ENCODE measurements around the gene PEAR1. TPM values are rescaled to one million over a fixed set of nuclear protein-coding genes. Genes with fewer than 3 reads are reported as not detected.
A peak's percentile ranks its signal among the peaks of the same experiment; 100 is the strongest.

PEAR1 gene
- total RNA-seq, 1 donor from 2014 or later, result 0.55 TPM

GRCh38 chr1:156880473-156880872, 13.0 kb upstream of the PEAR1 start:
- Mint-ChIP-seq H3K4me3 (ENCODE audit: low read depth) (no peak overlapping the region), H3K4me1 (ENCODE audit: low read depth) (no peaks in the 10 kb centered on the region), H3K36me3 (ENCODE audit: low read depth) (peaks cover 64% of the 10 kb centered on the region), H3K27me3 (ENCODE audit: low read depth) (peaks cover 1% of the 10 kb centered on the region), H3K27ac (no peak overlapping the region), H3K9me3 (no peaks in the 10 kb centered on the region)
- intact Hi-C loops (cut with micrococcal nuclease), result no loop called here
- no peak for DNase-seq (ENCODE audit: low spot score)

GRCh38 chr1:156881101-156881500, 12.4 kb upstream of the PEAR1 start:
- H3K27me3 Mint-ChIP-seq (ENCODE audit: low read depth), result peaks cover 1% of the 10 kb centered on the region

GRCh38 chr1:156881663-156882062, 11.9 kb upstream of the PEAR1 start:
- H3K9me3 Mint-ChIP-seq, result no peaks in the 10 kb centered on the region
- no peaks in the 10 kb centered on the region for H3K4me1 Mint-ChIP-seq (ENCODE audit: low read depth)
- no peak for DNase-seq (ENCODE audit: low spot score)
- no peak overlapping the region for H3K4me3 Mint-ChIP-seq (ENCODE audit: low read depth)
- peaks cover 1% of the 10 kb centered on the region for H3K27me3 Mint-ChIP-seq (ENCODE audit: low read depth)
- H3K36me3 Mint-ChIP-seq (ENCODE audit: low read depth), result peaks cover 58% of the 10 kb centered on the region
- intact Hi-C loops (cut with micrococcal nuclease), result no loop called here
- H3K27ac Mint-ChIP-seq, result no peak overlapping the region

More at GRCh38 chr1:156881101-156881500, 12.4 kb upstream of the PEAR1 start:
- H3K4me1 Mint-ChIP-seq (ENCODE audit: low read depth), result no peaks in the 10 kb centered on the region
- H3K36me3 Mint-ChIP-seq (ENCODE audit: low read depth), result peaks cover 62% of the 10 kb centered on the region
- no peak overlapping the region for H3K27ac Mint-ChIP-seq
- no peak for DNase-seq (ENCODE audit: low spot score)
- no peaks in the 10 kb centered on the region for H3K9me3 Mint-ChIP-seq
- no peak overlapping the region for H3K4me3 Mint-ChIP-seq (ENCODE audit: low read depth)
- intact Hi-C loops (cut with micrococcal nuclease), result no loop called here

GRCh38 chr1:156882543-156882942, 11.0 kb upstream of the PEAR1 start:
- Mint-ChIP-seq H3K27ac (no peak overlapping the region), H3K4me3 (ENCODE audit: low read depth) (no peak overlapping the region), H3K36me3 (ENCODE audit: low read depth) (peaks cover 53% of the 10 kb centered on the region), H3K27me3 (ENCODE audit: low read depth) (peaks cover 1% of the 10 kb centered on the region), H3K4me1 (ENCODE audit: low read depth) (no peaks in the 10 kb centered on the region), H3K9me3 (no peaks in the 10 kb centered on the region)
- DNase-seq (ENCODE audit: low spot score), result no peak
- intact Hi-C loops (cut with micrococcal nuclease), result no loop called here

- H3K27me3 Mint-ChIP-seq (ENCODE audit: low read depth), result peaks cover 1% of the 10 kb centered on the region
- H3K36me3 Mint-ChIP-seq (ENCODE audit: low read depth), result peaks cover 45% of the 10 kb centered on the region
These were observed 9.6 kb upstream of the PEAR1 start for GRCh38 chr1:156883919-156884318.

GRCh38 chr1:156884560-156885184, 8.8 kb upstream of the PEAR1 start:
- Mint-ChIP-seq H3K9me3 (no peaks in the 10 kb centered on the region), H3K4me1 (ENCODE audit: low read depth) (no peaks in the 10 kb centered on the region), H3K27me3 (ENCODE audit: low read depth) (peaks cover 1% of the 10 kb centered on the region), H3K4me3 (ENCODE audit: low read depth) (no peak overlapping the region), H3K27ac (peak overlapping the region; percentile 10), H3K36me3 (ENCODE audit: low read depth) (peaks cover 40% of the 10 kb centered on the region)
- intact Hi-C loops (cut with micrococcal nuclease), result no loop called here
- no peak for DNase-seq (ENCODE audit: low spot score)

More at GRCh38 chr1:156883919-156884318, 9.6 kb upstream of the PEAR1 start:
- Mint-ChIP-seq H3K27ac (no peak overlapping the region), H3K9me3 (no peaks in the 10 kb centered on the region), H3K4me1 (ENCODE audit: low read depth) (no peaks in the 10 kb centered on the region), H3K4me3 (ENCODE audit: low read depth) (no peak overlapping the region)
- DNase-seq (ENCODE audit: low spot score), result no peak
- intact Hi-C loops (cut with micrococcal nuclease), result no loop called here

GRCh38 chr1:156885314-156885713, 8.2 kb upstream of the PEAR1 start:
- Mint-ChIP-seq H3K27ac (no peak overlapping the region), H3K9me3 (no peaks in the 10 kb centered on the region), H3K36me3 (ENCODE audit: low read depth) (peaks cover 35% of the 10 kb centered on the region), H3K4me1 (ENCODE audit: low read depth) (peaks cover 1% of the 10 kb centered on the region), H3K4me3 (ENCODE audit: low read depth) (no peak overlapping the region), H3K27me3 (ENCODE audit: low read depth) (peaks cover 1% of the 10 kb centered on the region)
- intact Hi-C loops (cut with micrococcal nuclease), result no loop called here
- no peak for DNase-seq (ENCODE audit: low spot score)

GRCh38 chr1:156885880-156886355, 7.6 kb upstream of the PEAR1 start:
- intact Hi-C loops (cut with micrococcal nuclease), result no loop called here

GRCh38 chr1:156886583-156887281, 6.8 kb upstream of the PEAR1 start:
- H3K27ac Mint-ChIP-seq, result no peak overlapping the region
- intact Hi-C loops (cut with micrococcal nuclease), result no loop called here
- no peak for DNase-seq (ENCODE audit: low spot score)
- peaks cover 4% of the 10 kb centered on the region for H3K4me1 Mint-ChIP-seq (ENCODE audit: low read depth)
- H3K36me3 Mint-ChIP-seq (ENCODE audit: low read depth), result peaks cover 26% of the 10 kb centered on the region
- no peak overlapping the region for H3K4me3 Mint-ChIP-seq (ENCODE audit: low read depth)
- peaks cover 11% of the 10 kb centered on the region for H3K27me3 Mint-ChIP-seq (ENCODE audit: low read depth)
- no peaks in the 10 kb centered on the region for H3K9me3 Mint-ChIP-seq

More at GRCh38 chr1:156885880-156886355, 7.6 kb upstream of the PEAR1 start:
- Mint-ChIP-seq H3K9me3 (no peaks in the 10 kb centered on the region), H3K4me3 (ENCODE audit: low read depth) (no peak overlapping the region), H3K27me3 (ENCODE audit: low read depth) (peaks cover 3% of the 10 kb centered on the region), H3K4me1 (ENCODE audit: low read depth) (peaks cover 3% of the 10 kb centered on the region), H3K27ac (no peak overlapping the region), H3K36me3 (ENCODE audit: low read depth) (peaks cover 29% of the 10 kb centered on the region)
- no peak for DNase-seq (ENCODE audit: low spot score)

GRCh38 chr1:156887317-156887716, 6.2 kb upstream of the PEAR1 start:
- Mint-ChIP-seq H3K36me3 (ENCODE audit: low read depth) (peaks cover 20% of the 10 kb centered on the region), H3K9me3 (no peaks in the 10 kb centered on the region), H3K27me3 (ENCODE audit: low read depth) (peaks cover 13% of the 10 kb centered on the region), H3K27ac (no peak overlapping the region), H3K4me3 (ENCODE audit: low read depth) (no peak overlapping the region), H3K4me1 (ENCODE audit: low read depth) (peaks cover 8% of the 10 kb centered on the region)
- intact Hi-C loops (cut with micrococcal nuclease), result no loop called here
- no peak for DNase-seq (ENCODE audit: low spot score)

GRCh38 chr1:156887734-156888133, 5.8 kb upstream of the PEAR1 start:
- Mint-ChIP-seq H3K27ac (no peak overlapping the region), H3K27me3 (ENCODE audit: low read depth) (peaks cover 13% of the 10 kb centered on the region), H3K4me3 (ENCODE audit: low read depth) (no peak overlapping the region), H3K36me3 (ENCODE audit: low read depth) (peaks cover 16% of the 10 kb centered on the region), H3K9me3 (no peaks in the 10 kb centered on the region), H3K4me1 (ENCODE audit: low read depth) (peaks cover 8% of the 10 kb centered on the region)
- no peak for DNase-seq (ENCODE audit: low spot score)
- intact Hi-C loops (cut with micrococcal nuclease), result no loop called here

- intact Hi-C loops (cut with micrococcal nuclease), result loop anchor here (1.0 to 10.0 kb wide), 5 partner anchors 20 to 205 kb away; partner anchors contain the start of genes ISG20L2 and METTL25B
- H3K9me3 Mint-ChIP-seq, result no peaks in the 10 kb centered on the region
- peaks cover 11% of the 10 kb centered on the region for H3K4me1 Mint-ChIP-seq (ENCODE audit: low read depth)
- H3K4me3 Mint-ChIP-seq (ENCODE audit: low read depth), result no peak overlapping the region
- H3K27ac Mint-ChIP-seq, result no peak overlapping the region
- peak; percentile 36 for DNase-seq (ENCODE audit: low spot score)
- H3K36me3 Mint-ChIP-seq (ENCODE audit: low read depth), result peaks cover 3% of the 10 kb centered on the region
- H3K27me3 Mint-ChIP-seq (ENCODE audit: low read depth), result peaks cover 24% of the 10 kb centered on the region
These were observed 3.5 kb upstream of the PEAR1 start for GRCh38 chr1:156889802-156890580.

Measured in activated T-helper 2 cell treated with anti-CD3 and anti-CD28 coated beads, Interferon-gamma antibody, Interleukin-2, Interleukin-4, amounts not matched to agents 10 μg/mL and 5 μg/mL and 100 μg/mL, durations not matched to agents 14 hours and 24 hours and 36 hours (primary cell).